K562 (cell line): ENCODE data around the gene TRAPPC5. TPM values are rescaled to one million over a fixed set of nuclear protein-coding genes. Genes with fewer than 3 reads are reported as not detected.

Source experiments
- ATAC-seq: fragments of 200-7000 bp; cut with Tn5 transposase; 3 replicates; pipeline ENCODE4 v1.9.1; 2020; ENCODE audit warnings: moderate library complexity
- BruUV-seq: library from RNA; stranded (reverse); fragments of 400-500 nt; replicated peaks from 2 replicates; lab custom pipeline; 2021; lab: Mats Ljungman, UMichigan
- CTCF ChIA-PET: fragments of 300-600 bp; formaldehyde crosslinking; extraction: SDS; loops from one replicate; lab custom pipeline; 2021; ENCODE audit warnings: low intra/inter-chr PET ratio; lab: Yijun Ruan, JAX
- POLR2A ChIA-PET: fragments of 300-600, 350-650 bp; sonication (Branson Sonifier 250); formaldehyde crosslinking; extraction: SDS; loops from one replicate; lab custom pipeline; 2021; ENCODE audit warnings: antibody characterized with exemption, inconsistent platforms; lab: Yijun Ruan, JAX
- DNase-seq, 4 experiments: peaks; one replicate each; pipeline versions ENCODE4 v3.0.0 to v3.0.0-alpha.2; 2011 to 2018; ENCODE audit warnings: low spot score in 3 of 4, mixed read lengths in 3 of 4; ENCODE audit errors: extremely low read depth in 1 of 4
- FAIRE-seq: peaks from 2 replicates; lab custom pipeline; 2011; peaks lifted over from hg19 to GRCh38; lab: Jason Lieb, UNC
- H2AFZ ChIP-seq: 2 replicates; pipeline ENCODE4 v1.6.0; 2011; ENCODE audit warnings: low read depth, low read length, control low read depth, inconsistent platforms
- H3K27ac ChIP-seq: fragments of 200-600 bp; 3 replicates; pipeline ENCODE4 v1.8.0; 2011; ENCODE audit warnings: low read depth, mild to moderate bottlenecking, control low read depth, inconsistent platforms, low read length, moderate library complexity, mixed read lengths; ENCODE audit errors: extremely low read depth
- H3K27me3 ChIP-seq, 2 experiments: fragments of 300-600 bp in 1 of 2; 2 replicates in 1 of 2; 3 replicates in 1 of 2; pipeline versions ENCODE4 v1.6.0 to v1.8.0; 2011; ENCODE audit warnings: inconsistent platforms in 2 of 2, low read length in 2 of 2, mild to moderate bottlenecking in 1 of 2, mixed read lengths in 1 of 2, moderate library complexity in 1 of 2; ENCODE audit not compliant: control insufficient read depth in 2 of 2, insufficient read depth in 2 of 2
- H3K36me3 ChIP-seq: fragments of 300-600 bp; 3 replicates; pipeline ENCODE4 v1.8.0; 2011; ENCODE audit warnings: mild to moderate bottlenecking, low read length, inconsistent platforms; ENCODE audit not compliant: control insufficient read depth, insufficient read depth
- H3K4me1 ChIP-seq, 2 experiments: fragments of 200-600 bp in 1 of 2; replicated peaks in 1 of 2; 2 replicates in 1 of 2; 3 replicates in 1 of 2; pipeline versions ENCODE4 v1.5.1 to v1.8.0; 2011; ENCODE audit warnings: inconsistent platforms in 2 of 2, low read length in 2 of 2, mild to moderate bottlenecking in 1 of 2, mixed read lengths in 1 of 2, moderate library complexity in 1 of 2; ENCODE audit not compliant: control insufficient read depth in 2 of 2, insufficient read depth in 2 of 2
- H3K4me2 ChIP-seq: 2 replicates; pipeline ENCODE4 v1.6.1; 2011; ENCODE audit warnings: low read length, control low read depth, inconsistent platforms, mixed read lengths; ENCODE audit not compliant: insufficient read depth
- H3K4me3 ChIP-seq: fragments of 200-600 bp; sonication (generic), shearing (Covaris generic); 2 replicates; pipeline ENCODE4 v1.5.1; 2016; ENCODE audit warnings: control low read depth, inconsistent platforms
- H3K79me2 ChIP-seq: fragments of 200-600 bp; 3 replicates; pipeline ENCODE4 v1.8.0; 2011; ENCODE audit warnings: low read length, inconsistent platforms; ENCODE audit not compliant: control insufficient read depth, insufficient read depth
- H3K9ac ChIP-seq, 2 experiments: 2 replicates each; pipeline versions ENCODE4 v1.6.0 to v1.6.1; 2011; ENCODE audit warnings: low read depth in 2 of 2, low read length in 2 of 2, control low read depth in 1 of 2, inconsistent platforms in 1 of 2, mild to moderate bottlenecking in 1 of 2, mixed read lengths in 1 of 2; ENCODE audit not compliant: insufficient read depth in 1 of 2
- H3K9me1 ChIP-seq: one replicate; pipeline ENCODE4 v1.6.0; 2011; ENCODE audit warnings: inconsistent platforms, mild to moderate bottlenecking, low read length, moderate library complexity; ENCODE audit not compliant: control insufficient read depth, insufficient read depth
- H3K9me3 ChIP-seq: replicated peaks from 2 replicates; pipeline ENCODE4 v1.5.1; 2011; ENCODE audit warnings: low read depth, low read length, inconsistent platforms; ENCODE audit not compliant: control insufficient read depth, insufficient read depth
- H4K20me1 ChIP-seq: replicated peaks from 2 replicates; pipeline ENCODE4 v1.6.1; 2011; ENCODE audit warnings: low read length, inconsistent platforms, mixed read lengths; ENCODE audit not compliant: control insufficient read depth, insufficient read depth
- CBFA2T2 ChIP-seq: fragments of 450-650 bp; conservative IDR thresholded peaks from 2 replicates; pipeline ENCODE4 v1.6.1; 2017; ENCODE audit warnings: mild to moderate bottlenecking
- IRF9 ChIP-seq: fragments of 450-650 bp; IDR thresholded peaks from 2 replicates; pipeline ENCODE4 v1.6.1; 2016; ENCODE audit warnings: missing biosample characterization, missing genetic modification characterization
- KDM1A ChIP-seq, 2 experiments: fragments of 450-650 bp; IDR thresholded peaks; 2 replicates each; pipeline ENCODE4 v1.6.1; 2016; ENCODE audit warnings: mild to moderate bottlenecking in 2 of 2
- PHF20 ChIP-seq: fragments of 450-650 bp; IDR thresholded peaks from 2 replicates; pipeline ENCODE4 v1.6.1; 2018; ENCODE audit not compliant: partially characterized antibody
- POLR2A ChIP-seq: fragments of 450-650 bp; conservative IDR thresholded peaks from 2 replicates; pipeline ENCODE4 v1.6.1; 2016
- POLR2G ChIP-seq: fragments of 200-400 bp; formaldehyde crosslinking; IDR thresholded peaks from 2 replicates; pipeline ENCODE4 v1.6.1; 2017; ENCODE audit warnings: low read depth, mild to moderate bottlenecking, antibody characterized with exemption, low read length, moderate library complexity
- PRPF4 ChIP-seq: fragments of 200-400 bp; formaldehyde crosslinking; IDR thresholded peaks from one replicate; pipeline ENCODE4 v1.6.1; 2017; ENCODE audit warnings: low read length, low read depth, mild to moderate bottlenecking; ENCODE audit not compliant: insufficient read depth, poor library complexity, severe bottlenecking
- RBFOX2 ChIP-seq: fragments of 200-400 bp; formaldehyde crosslinking; IDR thresholded peaks from 2 replicates; pipeline ENCODE4 v1.6.1; 2017; ENCODE audit warnings: low read depth, mild to moderate bottlenecking, low read length, moderate library complexity
- STAT5A ChIP-seq: IDR thresholded peaks from 2 replicates; pipeline ENCODE4 v1.6.1; 2012; ENCODE audit warnings: low read length, inconsistent platforms, borderline replicate concordance
- THRB ChIP-seq: fragments of 450-650 bp; formaldehyde crosslinking; conservative IDR thresholded peaks from 2 replicates; pipeline ENCODE4 v1.4.0; 2022; ENCODE audit warnings: mild to moderate bottlenecking, missing genetic modification characterization
- ZKSCAN3 ChIP-seq: fragments of 250-450 bp; sonication (Bioruptor Pico); IDR thresholded peaks from 2 replicates; pipeline ENCODE4 v1.4.0; 2020
- WGBS: fragments of 100-300 bp; shearing (Covaris generic); methylation state at CpG from one replicate; pipeline ENCODE4 v1.1.6; 2016; ENCODE audit warnings: low coverage, mixed read lengths; ENCODE audit not compliant: insufficient coverage; ENCODE audit errors: missing lambda C conversion rate; 5-methylcytosine and 5-hydroxymethylcytosine counted together
- in situ Hi-C: fragments of 300-500 bp; cut with MboI; formaldehyde crosslinking; loops from 4 replicates; pipeline ENCODE4 v1.15.0; 2018; ENCODE audit warnings: inconsistent platforms, mixed read lengths
- intact Hi-C: fragments of 100-400 bp; cut with micrococcal nuclease; formaldehyde crosslinking; loops from 2 replicates; pipeline ENCODE4 v1.14.2; 2022
- polyA plus RNA-seq, 8 experiments: library from polyadenylated mRNA; depleted of rRNA in 4 of 8; stranded (reverse) in 5 of 8; unstranded in 3 of 8; fragments of >200 nt; fragmentation: Nextera tagmentation in 2 of 8; fragmentation: Illumina TruSeq in 1 of 8; extraction: Ambion mirVana in 2 of 8; extraction: Trizol in 1 of 8; gene quantifications; 2 replicates each; pipeline versions ENCODE4 v1.2.1 to v1.2.3, GENCODE V29; 2011 to 2014; ENCODE audit warnings: inconsistent platforms in 1 of 8, missing spikeins in 1 of 8
- total RNA-seq, 7 experiments: library from RNA; depleted of rRNA in 6 of 7; stranded (reverse); fragments of >200 nt in 6 of 7; fragmentation: Illumina TruSeq in 2 of 7; extraction: Trizol in 2 of 7; gene quantifications; 2 replicates each; pipeline versions ENCODE4 v1.2.1 to v1.2.3, GENCODE V29; 2011 to 2021; ENCODE audit warnings: low replicate concordance in 1 of 7

Gene TRAPPC5
- total and polyA plus RNA-seq, 9 of the 15 experiments (the other 6 are each of a cell fraction or from before 2014, with no cell fraction given): 2.0 to 76.9 (median 29.3) TPM

DNA sequence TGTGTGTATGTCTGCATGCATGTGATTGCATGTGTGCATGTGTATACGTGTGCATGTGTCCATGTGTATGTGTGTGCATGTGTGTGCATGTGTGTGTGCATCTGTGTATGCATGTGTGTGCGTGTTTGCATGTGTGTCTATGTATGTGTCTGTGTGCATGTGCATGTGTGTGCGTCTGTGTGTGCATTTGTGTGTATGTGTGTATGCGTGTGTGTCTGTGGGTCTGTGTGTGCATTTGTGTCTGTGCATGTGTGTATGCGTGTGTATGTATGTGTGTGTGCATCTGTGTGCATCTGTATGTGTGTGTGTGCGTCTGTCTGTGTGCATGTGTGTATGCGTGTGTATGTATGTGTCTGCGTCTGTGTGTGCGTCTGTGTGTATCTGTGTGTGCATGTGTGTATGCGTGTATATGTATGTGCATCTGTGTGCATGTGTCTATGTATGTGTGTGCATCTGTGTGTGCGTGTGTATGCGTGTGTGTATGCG is 40.7 kb upstream of the TRAPPC5 start (continued):
- TF ChIP-seq POLR2A (peak; percentile 67), THRB (0 out of 2 replicates have a peak, but pooled peaks have one; percentile 57), CBFA2T2 (no peak), PHF20 (peak; percentile 88), IRF9 (tag) (no peak), KDM1A (IDR thresholded peaks at IDR 0.05) (peak in 1 of 2 experiments; percentile 58; a peak in 1 of 4 replicates), STAT5A (peak; percentile 74), ZKSCAN3 (CRISPR knock-in tag) (no peak)
- TF ChIP-seq, all 486 proteins: peak for 18

- H3K4me3 ChIP-seq: no peak overlapping the region
- no peak overlapping the region for H2AFZ ChIP-seq
- TF ChIP-seq POLR2G: peak; percentile 3; the same call in 1 of the 2 replicates
- TF ChIP-seq RBFOX2: peak; percentile 33; the same call in 1 of the 2 replicates
- TF ChIP-seq PRPF4: no peak
- peaks cover 21% of the 10 kb centered on the region for H4K20me1 ChIP-seq
- intact Hi-C loops (no loop called here), in situ Hi-C loops (no loop called here)
- H3K4me2 ChIP-seq: no peak overlapping the region
- H3K36me3 ChIP-seq: peaks cover 59% of the 10 kb centered on the region; the same call in 2 of the 3 replicates
- H3K9me1 ChIP-seq: no peaks in the 10 kb centered on the region
- peaks cover 6% of the 10 kb centered on the region; the same call in 1 of the 2 replicates for H3K9me3 ChIP-seq
- WGBS: 96% methylated on average over 8 of the region's 11 CpGs
- H3K9ac ChIP-seq: no peak overlapping the region
- H3K4me1 ChIP-seq: peaks cover 9 to 76% of the 10 kb centered on the region in 2 experiments; a peak in 4 of 5 replicates
- peaks cover 40% of the 10 kb centered on the region for H3K79me2 ChIP-seq
- POLR2A ChIA-PET: interaction anchor here (1.0 kb wide), 1 partner anchor 35 kb away, joined by 4 read pairs; no protein-coding TSS in a partner anchor
- no TSS peak for BruUV-seq
- FAIRE-seq (no peak), ATAC-seq (no peak), DNase-seq (no peak)
- no peaks in the 10 kb centered on the region; a peak in 1 of 5 replicates for H3K27me3 ChIP-seq
- no peak overlapping the region for H3K27ac ChIP-seq
- CTCF ChIA-PET: no interaction called here
Observed at GRCh38 chr19:7640803-7641202, 39.8 kb upstream of the TRAPPC5 start.
